Inflammatory macrophage treated with lipopolysaccharide for 4 hours (primary cell): Measurements from ENCODE around the gene ASB16.
"Not testable (repeated sequence)": the region's sequence is repeated elsewhere in the genome, so short reads cannot be mapped to it uniquely, and the experiment has no call there.

ENCODE experiments used
- DNase-seq: peaks from one replicate; pipeline ENCODE4 v3.0.0-alpha.2; 2020

Gene ASB16

GRCh38 chr17:44170499-44171201, at the start of gene ASB16:
TSS of gene ASB16 (plus strand) at chr17:44170704. CDS start at chr17:44170790, 86 bp downstream.
- DNase-seq, result no peak

- DNase-seq, result no peak
Observed at GRCh38 chr17:44120851-44121605, 49.5 kb upstream of the ASB16 start.

- no peak for DNase-seq
Observed at GRCh38 chr17:44121997-44122815, 48.3 kb upstream of the ASB16 start.

- DNase-seq, result no peak
Observed at GRCh38 chr17:44122816-44123355, 47.6 kb upstream of the ASB16 start.

GRCh38 chr17:44123356-44124117, 47.0 kb upstream of the ASB16 start, which contains the start of gene HDAC5:
TSS of gene HDAC5 (minus strand) at chr17:44123641. CDS start at chr17:44117515, 6,126 bp downstream.
- DNase-seq, result peak; percentile 94

- DNase-seq, result no peak
Observed at GRCh38 chr17:44124118-44124438, 46.4 kb upstream of the ASB16 start.

GRCh38 chr17:44128383-44128782, 42.1 kb upstream of the ASB16 start:
- DNase-seq, result no peak

- DNase-seq, result no peak
Observed at GRCh38 chr17:44130693-44131349, 39.7 kb upstream of the ASB16 start.

- DNase-seq, result not testable (repeated sequence)
Observed at GRCh38 chr17:44131372-44131771, 39.1 kb upstream of the ASB16 start.

GRCh38 chr17:44132275-44132821, 38.2 kb upstream of the ASB16 start:
- no peak for DNase-seq

- no peak for DNase-seq
Observed at GRCh38 chr17:44133918-44134476, 36.5 kb upstream of the ASB16 start.

- no peak for DNase-seq
Observed at GRCh38 chr17:44134752-44135568, 35.5 kb upstream of the ASB16 start.

- DNase-seq, result peak; percentile 93
Observed at GRCh38 chr17:44137891-44138709, 32.4 kb upstream of the ASB16 start.

- DNase-seq, result not testable (repeated sequence)
Observed at GRCh38 chr17:44143921-44144320, 26.6 kb upstream of the ASB16 start.

GRCh38 chr17:44144966-44145739, 25.4 kb upstream of the ASB16 start:
- no peak for DNase-seq

GRCh38 chr17:44146375-44147346, 23.8 kb upstream of the ASB16 start:
- DNase-seq, result peak; percentile 85

GRCh38 chr17:44147812-44148211, 22.7 kb upstream of the ASB16 start:
- DNase-seq, result no peak
